Stimulated activated memory B cell treated with anti-CD40 and anti-IgM and Interleukin-4, amounts not matched to agents 10 μg/mL and 1 μg/mL and 100 μg/mL, for 72 hours (primary cell): ENCODE measurements around the gene KRT8.

Experiments
- ATAC-seq: fragments of 150-1000 bp; cut with Tn5 transposase; 2 replicates; pipeline ENCODE4 v1.10.0; 2021
- H3K27ac Mint-ChIP-seq: one replicate; pipeline ENCODE4 v1.8.0; 2022; ENCODE audit warnings: mild to moderate bottlenecking, mixed read lengths
- H3K27me3 Mint-ChIP-seq: one replicate; pipeline ENCODE4 v1.8.0; 2022; ENCODE audit warnings: mixed read lengths
- H3K36me3 Mint-ChIP-seq: one replicate; pipeline ENCODE4 v1.8.0; 2022; ENCODE audit warnings: mixed read lengths
- H3K4me1 Mint-ChIP-seq: one replicate; pipeline ENCODE4 v1.8.0; 2022; ENCODE audit warnings: mixed read lengths
- H3K4me3 Mint-ChIP-seq: one replicate; pipeline ENCODE4 v1.8.0; 2022; ENCODE audit warnings: mild to moderate bottlenecking, moderate library complexity, mixed read lengths
- H3K9me3 Mint-ChIP-seq: one replicate; pipeline ENCODE4 v1.8.0; 2022; ENCODE audit warnings: mixed read lengths

KRT8 gene

DNA sequence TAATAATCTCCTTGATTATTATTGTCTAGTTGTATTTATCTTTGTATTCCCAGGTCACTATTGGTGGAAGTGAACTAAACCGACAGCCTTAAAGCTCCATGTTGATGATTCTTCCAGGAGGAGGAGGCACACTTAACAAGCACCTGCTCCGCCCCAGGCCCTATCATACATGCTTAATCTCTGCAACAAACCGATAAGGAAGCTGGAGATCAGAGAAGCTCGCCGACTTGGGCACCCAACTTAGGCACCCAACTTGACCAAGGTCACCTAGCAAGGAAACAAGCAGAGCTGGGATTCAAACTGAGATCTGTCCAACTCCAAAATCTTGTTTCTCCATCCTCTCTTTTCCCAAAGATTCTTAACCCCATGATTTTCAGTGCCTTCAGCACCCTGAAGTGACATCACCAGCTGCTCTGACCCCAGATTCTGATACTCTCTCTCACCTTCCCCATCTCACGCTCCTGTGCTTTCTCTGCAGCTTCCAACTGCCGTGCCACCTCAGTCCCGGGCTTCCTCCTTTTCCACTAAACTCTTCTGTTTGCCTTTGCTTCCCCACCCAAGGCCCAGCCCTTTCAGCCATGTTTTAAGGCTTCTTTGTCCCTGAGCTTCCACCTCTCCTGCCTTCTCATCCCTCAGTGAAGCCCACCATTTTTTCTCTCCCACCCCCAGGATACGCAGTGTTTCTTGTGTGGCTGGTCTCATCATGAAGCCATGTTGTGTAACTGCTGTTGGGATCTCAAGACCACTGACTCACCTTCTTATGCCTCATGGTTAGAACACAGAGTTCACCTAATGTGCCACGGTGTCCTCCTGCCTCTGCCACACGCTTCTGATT is 37.4 kb upstream of the KRT8 start:
- no peak for ATAC-seq
- Mint-ChIP-seq H3K4me1 (no peaks in the 10 kb centered on the region), H3K36me3 (no peaks in the 10 kb centered on the region), H3K4me3 (no peak overlapping the region), H3K9me3 (peaks cover 3% of the 10 kb centered on the region), H3K27me3 (peaks cover 34% of the 10 kb centered on the region), H3K27ac (no peak overlapping the region)

DNA sequence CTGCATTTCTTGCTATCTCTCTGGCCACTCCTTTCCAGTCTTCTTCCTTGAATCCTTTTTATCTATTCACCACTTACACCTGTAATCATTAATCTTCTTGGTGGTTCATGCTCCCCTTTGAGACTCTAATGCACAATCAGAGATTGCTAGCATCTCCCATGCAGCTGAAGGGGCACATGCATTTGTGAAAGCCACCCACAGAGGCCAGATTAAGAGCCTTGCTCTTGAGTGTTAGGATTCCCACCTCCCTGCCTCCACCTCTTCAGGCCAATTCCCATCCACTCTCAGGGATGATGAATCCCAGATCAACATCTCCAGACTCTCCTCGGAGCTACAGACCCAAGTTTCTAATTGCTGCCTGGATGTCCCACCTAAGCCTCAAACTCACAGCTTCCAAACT is 24.7 kb upstream of the KRT8 start:
- Mint-ChIP-seq H3K9me3 (no peaks in the 10 kb centered on the region), H3K27me3 (peaks cover 41% of the 10 kb centered on the region), H3K4me3 (no peak overlapping the region), H3K27ac (no peak overlapping the region), H3K4me1 (no peaks in the 10 kb centered on the region), H3K36me3 (no peaks in the 10 kb centered on the region)
- no peak for ATAC-seq

DNA sequence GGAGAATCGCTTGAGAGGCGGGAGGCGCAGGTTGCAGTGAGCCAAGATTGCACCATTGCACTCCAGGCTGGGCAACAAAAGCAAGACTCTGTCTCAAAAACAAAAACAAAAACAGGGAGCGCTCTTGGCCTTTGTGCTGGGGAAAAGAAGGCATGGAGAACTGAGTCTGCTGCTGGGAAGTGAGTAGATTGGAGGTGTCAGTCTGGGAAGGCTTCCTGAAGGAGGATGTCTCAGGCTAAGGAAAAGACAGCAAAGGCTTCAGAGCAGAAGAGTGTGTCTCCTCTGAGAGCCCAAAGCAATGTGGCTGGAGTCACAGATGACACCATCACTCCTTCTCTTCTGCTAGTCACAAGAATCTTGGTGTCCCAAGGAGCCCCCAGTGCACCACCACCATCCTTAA is 23.1 kb upstream of the KRT8 start:
- Mint-ChIP-seq H3K9me3 (no peaks in the 10 kb centered on the region), H3K27ac (no peak overlapping the region), H3K4me1 (no peaks in the 10 kb centered on the region), H3K36me3 (no peaks in the 10 kb centered on the region), H3K4me3 (no peak overlapping the region), H3K27me3 (peaks cover 32% of the 10 kb centered on the region)
- no peak for ATAC-seq

DNA sequence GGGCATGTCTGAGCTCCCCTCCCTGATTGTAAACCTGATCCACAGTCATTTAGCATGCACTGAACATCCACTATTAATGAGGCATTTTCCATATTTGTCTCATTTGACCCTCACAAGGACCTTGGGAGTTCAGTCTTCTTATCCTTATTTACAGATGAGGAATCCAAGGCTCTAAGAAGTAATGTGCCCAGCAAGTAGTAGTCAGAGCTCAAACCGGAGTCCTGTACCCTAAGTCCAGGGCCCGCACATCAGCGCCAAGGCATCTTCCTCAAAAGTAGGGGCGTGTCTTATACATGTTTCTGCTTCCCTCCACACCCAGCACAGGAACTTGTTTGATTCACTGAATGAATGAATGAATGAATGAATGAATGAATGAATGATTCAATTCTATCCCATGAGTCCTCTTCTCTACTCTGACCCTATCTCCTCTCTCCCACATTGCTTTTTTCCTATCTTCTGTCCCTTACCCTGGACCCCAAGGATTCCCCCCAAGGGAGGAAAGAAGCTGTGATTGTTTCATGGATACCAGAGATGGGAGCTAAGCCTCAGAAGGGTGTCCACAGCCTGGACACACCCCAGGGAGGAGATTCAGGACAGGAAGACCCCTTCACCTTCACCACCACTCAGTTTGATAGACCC is 21.8 kb upstream of the KRT8 start:
- ATAC-seq: no peak
- H3K36me3 Mint-ChIP-seq: no peaks in the 10 kb centered on the region
- no peak overlapping the region for H3K4me3 Mint-ChIP-seq
- H3K9me3 Mint-ChIP-seq: no peaks in the 10 kb centered on the region
- H3K27me3 Mint-ChIP-seq: peaks cover 40% of the 10 kb centered on the region
- no peak overlapping the region for H3K27ac Mint-ChIP-seq
- H3K4me1 Mint-ChIP-seq: no peaks in the 10 kb centered on the region

DNA sequence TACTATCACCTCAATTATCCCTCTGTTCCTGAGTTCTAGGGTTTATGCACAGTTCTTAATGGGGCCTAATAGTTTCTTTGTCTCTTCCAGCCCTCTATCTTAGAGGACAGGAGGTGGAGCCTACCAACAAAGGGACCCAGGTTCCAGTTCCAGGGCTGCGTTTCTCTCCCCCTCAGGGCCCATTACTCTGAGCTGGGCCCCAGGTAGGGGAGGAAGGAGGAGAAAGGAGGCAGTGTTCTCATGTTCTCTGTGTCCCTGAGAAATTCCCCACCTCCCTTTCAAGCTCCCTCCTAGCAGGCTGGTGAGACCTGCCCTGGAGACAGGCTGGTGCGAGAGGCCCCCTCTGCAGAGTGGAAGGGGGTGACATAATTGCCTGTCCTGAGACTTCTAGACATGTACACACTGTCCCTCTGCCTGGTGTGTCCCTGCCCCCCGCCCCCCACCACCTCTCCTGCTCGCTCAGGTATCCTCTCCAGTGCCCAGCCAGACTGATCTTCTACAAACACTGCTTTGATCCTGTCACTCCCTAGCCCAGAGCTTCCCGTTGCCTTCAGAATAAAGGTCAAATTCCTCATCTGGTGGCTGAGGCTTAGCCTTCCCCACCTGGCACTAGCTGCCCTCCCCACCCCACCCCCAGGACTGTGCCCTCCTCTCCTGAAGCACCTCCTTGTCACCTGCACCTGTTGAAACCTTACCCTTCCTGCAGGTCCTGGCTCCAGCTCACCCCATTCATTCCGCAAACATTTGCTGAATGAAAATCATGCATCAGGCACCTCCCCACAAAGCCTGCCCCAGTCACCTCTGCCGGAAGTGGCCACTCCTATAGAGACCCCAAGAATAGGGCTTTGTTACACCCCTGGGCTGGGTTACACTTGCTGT is 21.1 kb upstream of the KRT8 start:
- peaks cover 44% of the 10 kb centered on the region for H3K27me3 Mint-ChIP-seq
- no peak overlapping the region for H3K27ac Mint-ChIP-seq
- H3K36me3 Mint-ChIP-seq: no peaks in the 10 kb centered on the region
- ATAC-seq: no peak
- H3K4me3 Mint-ChIP-seq: no peak overlapping the region
- H3K9me3 Mint-ChIP-seq: no peaks in the 10 kb centered on the region
- H3K4me1 Mint-ChIP-seq: no peaks in the 10 kb centered on the region

DNA sequence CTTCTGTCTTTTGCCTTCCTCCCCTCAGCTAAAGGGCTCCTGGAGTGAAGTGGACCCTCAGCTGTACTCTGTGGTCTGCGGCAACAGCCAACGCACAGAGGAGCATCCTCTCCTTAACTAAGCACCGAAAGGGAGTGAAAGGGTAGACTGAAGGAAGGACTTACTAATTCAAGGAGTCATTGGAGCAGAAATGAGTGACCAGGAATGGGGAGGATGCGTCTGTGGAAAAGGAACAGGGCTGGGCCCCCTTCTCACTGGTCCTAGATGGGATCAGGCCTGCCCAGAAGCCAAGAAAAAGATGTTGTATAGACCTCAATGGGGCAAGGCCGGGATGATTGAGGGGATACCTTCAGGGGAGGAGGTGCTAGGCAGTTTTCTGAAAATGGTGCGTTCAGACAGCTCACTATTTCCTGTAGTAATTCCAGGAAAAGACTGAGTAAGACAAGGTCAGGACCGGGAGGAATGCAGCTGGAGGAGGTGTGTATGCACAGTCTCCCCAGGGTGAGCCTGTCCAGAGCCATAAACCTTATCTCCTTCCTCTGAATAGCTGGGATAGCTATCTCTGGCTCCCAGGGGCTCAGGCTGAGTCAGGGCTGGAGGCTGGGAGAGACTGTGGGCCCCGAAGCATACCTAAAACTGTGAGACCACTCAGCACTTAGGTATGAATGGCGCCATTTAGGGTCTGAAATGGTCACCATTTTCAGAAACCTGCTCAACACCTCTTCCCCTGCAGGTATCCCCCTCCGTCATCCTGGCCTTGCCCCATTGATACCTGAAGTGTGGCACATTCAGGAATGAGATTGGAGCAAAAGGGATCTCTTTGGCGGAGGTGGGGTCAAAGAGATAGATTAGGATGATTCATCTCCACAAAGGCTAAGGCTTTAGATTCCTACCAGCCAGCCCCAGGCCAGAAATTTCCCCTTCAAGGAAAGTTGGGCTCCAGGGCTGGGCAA is 20.2 kb upstream of the KRT8 start:
- no peaks in the 10 kb centered on the region for H3K36me3 Mint-ChIP-seq
- ATAC-seq: no peak
- H3K27me3 Mint-ChIP-seq: peaks cover 34% of the 10 kb centered on the region
- H3K4me1 Mint-ChIP-seq: no peaks in the 10 kb centered on the region
- no peak overlapping the region for H3K27ac Mint-ChIP-seq
- no peaks in the 10 kb centered on the region for H3K9me3 Mint-ChIP-seq
- H3K4me3 Mint-ChIP-seq: no peak overlapping the region

DNA sequence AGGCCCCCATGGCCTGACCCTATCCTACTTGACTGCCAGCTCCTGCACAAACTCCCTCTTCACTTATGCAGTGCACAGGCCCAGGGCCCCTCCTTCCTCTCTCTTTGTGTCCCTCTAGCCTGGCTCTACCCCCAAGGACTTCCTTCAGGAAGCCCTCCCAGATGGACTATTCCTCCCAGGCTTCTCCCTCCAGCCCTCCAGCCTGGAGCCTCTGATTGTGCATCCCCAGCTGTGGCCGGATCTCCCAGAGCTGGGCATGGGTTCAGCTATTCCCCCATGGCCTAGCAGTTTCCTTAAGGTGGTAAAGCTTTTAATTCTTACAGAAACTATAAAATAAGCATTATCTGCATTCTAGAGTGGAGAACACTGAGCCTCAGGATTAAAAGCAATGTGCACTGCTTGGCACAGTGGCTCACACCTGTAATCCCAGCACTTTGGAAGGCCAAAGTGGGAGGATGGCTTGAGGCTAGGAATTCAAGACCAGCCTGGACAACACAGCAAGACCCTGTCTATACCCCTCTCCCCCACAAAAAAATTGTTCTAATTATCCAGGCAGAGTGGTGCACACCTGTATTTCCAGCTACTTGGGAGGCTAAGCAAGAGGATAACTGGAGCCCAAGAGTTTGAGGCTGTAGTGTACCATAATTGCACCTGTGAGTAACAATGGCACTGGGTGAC is 16.8 kb upstream of the KRT8 start:
- Mint-ChIP-seq H3K27me3 (peaks cover 16% of the 10 kb centered on the region), H3K4me1 (no peaks in the 10 kb centered on the region), H3K9me3 (peaks cover 4% of the 10 kb centered on the region), H3K4me3 (no peak overlapping the region), H3K36me3 (no peaks in the 10 kb centered on the region), H3K27ac (no peak overlapping the region)
- ATAC-seq: no peak

DNA sequence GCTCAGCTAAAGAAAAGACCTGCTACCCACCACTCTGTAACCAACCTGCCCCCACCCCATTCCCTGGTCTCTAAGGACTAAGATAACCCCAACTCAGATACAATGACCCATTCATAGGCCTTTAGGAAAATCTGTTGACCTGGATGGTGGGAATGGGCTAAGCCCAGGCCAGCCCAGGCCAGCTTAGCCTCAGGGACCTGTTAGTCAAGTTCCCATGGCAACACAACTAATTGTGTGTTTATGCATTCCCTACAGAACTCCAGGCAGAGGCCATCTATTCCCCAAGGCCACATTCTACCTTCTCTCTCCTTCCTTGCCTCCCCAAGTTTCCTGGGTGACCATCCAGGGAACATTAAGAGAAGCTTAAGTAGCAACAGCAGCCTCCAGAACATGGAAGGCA is 16.1 kb upstream of the KRT8 start:
- Mint-ChIP-seq H3K27me3 (peaks cover 16% of the 10 kb centered on the region), H3K9me3 (peaks cover 4% of the 10 kb centered on the region), H3K36me3 (no peaks in the 10 kb centered on the region), H3K4me3 (no peak overlapping the region), H3K4me1 (no peaks in the 10 kb centered on the region), H3K27ac (no peak overlapping the region)
- no peak for ATAC-seq

DNA sequence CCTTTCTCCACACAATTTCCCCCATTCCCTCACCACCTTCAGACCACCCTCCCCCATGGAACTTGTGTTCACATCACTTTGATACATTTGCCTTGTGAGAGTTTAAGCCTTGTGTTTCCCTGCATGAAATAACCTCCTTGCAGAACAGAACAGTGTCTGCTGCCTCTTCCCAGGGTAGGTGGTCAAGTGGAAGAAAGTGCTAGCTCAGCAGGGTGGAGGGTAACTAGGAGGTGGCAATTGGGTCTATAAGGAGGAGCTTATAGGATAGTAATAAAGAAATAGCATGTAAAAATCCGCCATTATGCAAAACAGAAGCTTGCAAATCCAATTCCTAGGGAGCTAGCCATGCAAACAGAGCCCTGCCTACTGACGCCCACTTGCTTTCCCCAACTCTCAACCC is 13.9 kb upstream of the KRT8 start:
- Mint-ChIP-seq H3K27ac (no peak overlapping the region), H3K36me3 (no peaks in the 10 kb centered on the region), H3K27me3 (peaks cover 18% of the 10 kb centered on the region), H3K9me3 (peaks cover 4% of the 10 kb centered on the region), H3K4me3 (no peak overlapping the region), H3K4me1 (no peaks in the 10 kb centered on the region)
- ATAC-seq: no peak

DNA sequence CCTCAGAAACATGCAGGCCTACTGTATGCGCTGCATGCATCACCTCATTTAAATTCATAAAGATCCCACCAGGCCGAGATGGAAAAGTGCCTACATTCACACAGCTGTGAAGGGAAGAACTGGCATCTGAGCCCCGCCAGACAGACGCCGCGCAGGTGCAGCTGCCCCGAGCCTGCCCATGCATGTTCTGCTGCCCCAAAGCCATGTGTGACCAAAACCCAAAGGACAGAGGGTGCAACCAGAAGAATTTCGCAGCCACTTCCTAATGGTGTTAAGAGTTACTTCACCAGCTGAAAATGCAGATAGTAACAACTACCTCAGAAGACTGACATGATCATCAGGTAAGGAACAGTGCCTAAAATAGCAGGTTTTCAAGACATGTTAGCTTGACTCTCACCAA is 13.5 kb upstream of the KRT8 start:
- Mint-ChIP-seq H3K27me3 (peaks cover 22% of the 10 kb centered on the region), H3K27ac (no peak overlapping the region), H3K36me3 (no peaks in the 10 kb centered on the region), H3K4me1 (no peaks in the 10 kb centered on the region), H3K4me3 (no peak overlapping the region), H3K9me3 (peaks cover 4% of the 10 kb centered on the region)
- ATAC-seq: no peak

DNA sequence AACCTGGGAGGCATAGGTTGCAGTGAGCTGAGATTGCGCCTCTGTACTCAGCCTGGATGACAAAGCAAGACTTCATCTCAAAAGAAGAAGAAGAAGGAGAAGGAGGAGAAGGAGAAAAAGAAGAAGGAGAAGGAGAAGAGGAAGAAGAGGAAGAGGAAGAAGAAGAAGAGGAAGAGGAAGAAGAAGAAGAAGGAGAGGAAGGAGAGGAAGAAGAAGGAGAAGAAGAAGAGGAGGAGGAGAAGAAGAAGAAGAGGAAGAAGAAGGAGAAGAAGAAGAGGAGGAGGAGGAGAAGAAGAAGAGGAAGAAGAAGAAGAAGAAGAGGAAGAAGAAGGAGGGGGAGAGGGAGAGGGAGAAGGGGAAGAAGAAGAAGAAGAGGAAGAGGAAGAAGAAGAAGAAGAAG is 12.9 kb upstream of the KRT8 start:
- Mint-ChIP-seq H3K9me3 (peaks cover 4% of the 10 kb centered on the region), H3K36me3 (no peaks in the 10 kb centered on the region), H3K27ac (no peak overlapping the region), H3K4me1 (no peaks in the 10 kb centered on the region), H3K27me3 (peaks cover 23% of the 10 kb centered on the region), H3K4me3 (no peak overlapping the region)
- ATAC-seq: no peak

DNA sequence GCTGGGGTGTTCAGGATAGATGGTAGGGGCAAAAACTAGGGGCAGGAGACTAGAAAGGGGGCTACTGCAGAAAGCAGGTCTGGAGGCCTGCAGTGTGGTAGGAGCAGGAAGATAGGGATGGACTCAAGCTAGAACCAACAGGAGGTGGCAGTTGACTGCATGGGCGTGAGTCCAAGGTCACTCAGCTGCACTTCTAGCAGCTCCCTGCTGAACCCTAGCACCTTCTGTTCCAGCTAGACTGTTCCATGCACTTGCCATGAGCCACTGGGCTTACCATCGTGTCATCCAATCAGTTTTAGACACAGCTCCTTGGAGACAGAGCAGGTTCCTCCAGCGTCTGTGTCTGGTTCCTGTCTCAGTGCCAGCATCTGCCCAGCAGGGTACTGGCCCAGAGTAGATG is 11.3 kb upstream of the KRT8 start:
- Mint-ChIP-seq H3K9me3 (peaks cover 4% of the 10 kb centered on the region), H3K27me3 (peaks cover 9% of the 10 kb centered on the region), H3K4me3 (no peak overlapping the region), H3K4me1 (no peaks in the 10 kb centered on the region), H3K36me3 (no peaks in the 10 kb centered on the region), H3K27ac (no peak overlapping the region)
- no peak for ATAC-seq

DNA sequence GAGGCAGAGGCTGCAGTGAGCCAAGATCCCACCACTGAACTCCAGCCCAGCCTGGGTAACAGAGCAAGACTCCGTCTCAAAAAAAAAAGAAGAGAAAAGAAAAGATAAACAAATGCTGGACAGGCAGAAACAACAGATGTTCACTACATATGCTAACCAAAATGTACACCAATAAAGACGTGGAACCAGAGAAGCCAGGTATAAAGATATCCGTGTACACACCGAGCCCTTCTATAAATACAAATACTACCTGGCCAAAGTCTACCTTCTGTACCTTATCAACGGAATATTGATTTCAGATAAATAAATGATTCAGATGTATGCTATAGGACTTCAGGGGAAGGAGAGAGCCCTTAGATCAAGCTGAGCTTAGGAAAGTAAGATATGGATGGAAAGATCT is 10.8 kb upstream of the KRT8 start:
- no peak overlapping the region for H3K27ac Mint-ChIP-seq
- H3K27me3 Mint-ChIP-seq: peaks cover 7% of the 10 kb centered on the region
- no peaks in the 10 kb centered on the region for H3K36me3 Mint-ChIP-seq
- H3K9me3 Mint-ChIP-seq: peaks cover 4% of the 10 kb centered on the region
- no peak for ATAC-seq
- H3K4me3 Mint-ChIP-seq: no peak overlapping the region
- no peaks in the 10 kb centered on the region for H3K4me1 Mint-ChIP-seq

DNA sequence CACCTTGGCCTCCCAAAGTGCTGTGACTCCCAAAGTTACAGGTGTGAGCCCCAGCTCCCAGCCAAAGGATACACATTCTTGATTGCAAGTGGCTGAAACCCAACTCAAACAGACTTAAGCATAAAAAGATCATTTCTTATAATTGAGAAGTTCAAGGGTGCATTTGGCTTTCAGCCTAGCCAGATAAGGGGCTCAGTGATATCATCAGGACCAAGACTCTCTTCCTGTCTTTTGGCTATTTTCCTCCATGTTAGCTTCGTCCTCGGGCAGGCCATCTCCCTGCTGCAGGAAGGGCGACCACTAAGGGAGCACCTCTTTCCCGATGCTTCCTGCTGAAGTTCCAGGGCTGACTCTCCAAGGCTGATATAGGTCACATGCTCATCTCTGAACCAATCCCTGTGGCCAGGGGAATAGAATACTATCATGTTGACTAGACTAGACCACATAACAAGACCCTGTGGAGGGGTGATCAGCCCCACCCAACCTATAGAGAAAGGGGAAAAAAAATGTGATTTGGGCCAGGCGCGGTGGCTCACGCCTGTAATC is 9.8 kb upstream of the KRT8 start:
- Mint-ChIP-seq H3K27me3 (peaks cover 7% of the 10 kb centered on the region), H3K36me3 (no peaks in the 10 kb centered on the region), H3K4me1 (no peaks in the 10 kb centered on the region), H3K4me3 (no peak overlapping the region), H3K9me3 (peaks cover 4% of the 10 kb centered on the region), H3K27ac (no peak overlapping the region)
- no peak for ATAC-seq
